Measurements from ENCODE around the gene KCNH6.

KCNH6 gene

DNA sequence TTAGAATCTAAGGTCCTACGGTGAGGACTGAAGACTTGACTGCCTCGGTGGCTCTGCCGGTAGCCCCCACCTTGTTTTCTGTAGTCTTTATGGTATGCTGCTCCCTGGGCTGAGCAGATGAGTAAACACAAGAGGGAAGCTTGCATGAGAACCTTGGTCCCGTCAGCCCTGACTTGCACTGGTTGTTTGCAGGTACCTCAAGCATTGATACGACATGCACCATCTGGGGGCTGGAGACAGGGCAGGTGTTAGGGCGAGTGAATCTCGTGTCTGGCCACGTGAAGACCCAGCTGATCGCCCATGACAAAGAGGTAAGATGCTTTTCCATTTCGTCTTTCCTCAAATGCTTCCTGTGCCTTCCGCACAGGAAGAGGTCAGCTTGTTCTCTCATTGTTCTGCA is 56.5 kb downstream of the KCNH6 start:
- Mint-ChIP-seq H3K27me3 (ENCODE audit: low read depth, poor library complexity) (no peaks in the 10 kb centered on the region), H3K4me3 (no peak overlapping the region), H3K4me1 (peaks cover 9% of the 10 kb centered on the region), H3K36me3 (ENCODE audit: low read depth) (peaks cover 44% of the 10 kb centered on the region), H3K27ac (no peak overlapping the region), H3K9me3 (no peaks in the 10 kb centered on the region)
- DNase-seq: no peak
- TF ChIP-seq, protein P1, sequence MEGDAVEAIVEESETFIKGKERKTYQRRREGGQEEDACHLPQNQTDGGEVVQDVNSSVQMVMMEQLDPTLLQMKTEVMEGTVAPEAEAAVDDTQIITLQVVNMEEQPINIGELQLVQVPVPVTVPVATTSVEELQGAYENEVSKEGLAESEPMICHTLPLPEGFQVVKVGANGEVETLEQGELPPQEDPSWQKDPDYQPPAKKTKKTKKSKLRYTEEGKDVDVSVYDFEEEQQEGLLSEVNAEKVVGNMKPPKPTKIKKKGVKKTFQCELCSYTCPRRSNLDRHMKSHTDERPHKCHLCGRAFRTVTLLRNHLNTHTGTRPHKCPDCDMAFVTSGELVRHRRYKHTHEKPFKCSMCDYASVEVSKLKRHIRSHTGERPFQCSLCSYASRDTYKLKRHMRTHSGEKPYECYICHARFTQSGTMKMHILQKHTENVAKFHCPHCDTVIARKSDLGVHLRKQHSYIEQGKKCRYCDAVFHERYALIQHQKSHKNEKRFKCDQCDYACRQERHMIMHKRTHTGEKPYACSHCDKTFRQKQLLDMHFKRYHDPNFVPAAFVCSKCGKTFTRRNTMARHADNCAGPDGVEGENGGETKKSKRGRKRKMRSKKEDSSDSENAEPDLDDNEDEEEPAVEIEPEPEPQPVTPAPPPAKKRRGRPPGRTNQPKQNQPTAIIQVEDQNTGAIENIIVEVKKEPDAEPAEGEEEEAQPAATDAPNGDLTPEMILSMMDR (IDR thresholded peaks at IDR 0.05): no peak

DNA sequence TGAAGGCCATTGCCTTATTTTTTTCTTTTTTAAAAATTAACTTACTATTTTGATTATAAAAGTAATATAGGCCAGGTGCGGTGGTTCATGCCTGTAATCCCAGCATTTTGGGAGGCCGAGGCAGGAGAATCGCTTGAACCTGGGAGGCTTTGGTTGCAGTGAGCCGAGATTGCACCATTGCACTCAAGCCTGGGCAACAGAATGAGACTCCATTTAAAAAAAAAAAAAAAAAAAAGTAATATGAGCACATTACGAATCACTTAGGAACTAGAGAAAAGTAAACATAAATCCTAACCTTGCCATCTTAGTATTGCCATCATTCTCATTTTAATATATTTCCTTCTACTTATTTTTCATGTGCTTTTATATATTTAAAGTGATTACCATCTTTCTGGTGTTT is 64.6 kb downstream of the KCNH6 start:
- peaks cover 70% of the 10 kb centered on the region for H3K36me3 Mint-ChIP-seq (ENCODE audit: low read depth)
- TF ChIP-seq, protein P1 (IDR thresholded peaks at IDR 0.05): no peak
- no peaks in the 10 kb centered on the region for H3K27me3 Mint-ChIP-seq (ENCODE audit: low read depth, poor library complexity)
- H3K4me3 Mint-ChIP-seq: no peak overlapping the region
- peaks cover 5% of the 10 kb centered on the region for H3K4me1 Mint-ChIP-seq
- H3K27ac Mint-ChIP-seq: no peak overlapping the region
- no peak for DNase-seq
- no peaks in the 10 kb centered on the region for H3K9me3 Mint-ChIP-seq

DNA sequence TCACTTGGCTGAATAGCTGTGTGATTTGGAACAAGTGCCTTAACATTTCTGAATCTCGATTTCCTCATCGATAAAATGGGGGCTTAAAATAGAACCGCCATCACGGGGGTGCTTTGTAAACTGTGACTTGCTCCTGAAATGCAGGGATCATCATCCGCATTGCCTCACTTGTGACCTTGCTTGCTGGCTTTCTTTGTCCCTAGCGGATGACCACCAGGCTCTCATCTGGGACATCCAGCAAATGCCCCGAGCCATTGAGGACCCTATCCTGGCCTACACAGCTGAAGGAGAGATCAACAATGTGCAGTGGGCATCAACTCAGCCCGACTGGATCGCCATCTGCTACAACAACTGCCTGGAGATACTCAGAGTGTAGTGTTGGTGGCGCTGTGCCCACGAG is 65.6 kb downstream of the KCNH6 start:
- no peak overlapping the region for H3K4me3 Mint-ChIP-seq
- TF ChIP-seq, protein P1 (IDR thresholded peaks at IDR 0.05): no peak
- no peak for DNase-seq
- peaks cover 60% of the 10 kb centered on the region for H3K36me3 Mint-ChIP-seq (ENCODE audit: low read depth)
- no peak overlapping the region for H3K27ac Mint-ChIP-seq
- no peaks in the 10 kb centered on the region for H3K4me1 Mint-ChIP-seq
- H3K9me3 Mint-ChIP-seq: no peaks in the 10 kb centered on the region
- no peaks in the 10 kb centered on the region for H3K27me3 Mint-ChIP-seq (ENCODE audit: low read depth, poor library complexity)

DNA sequence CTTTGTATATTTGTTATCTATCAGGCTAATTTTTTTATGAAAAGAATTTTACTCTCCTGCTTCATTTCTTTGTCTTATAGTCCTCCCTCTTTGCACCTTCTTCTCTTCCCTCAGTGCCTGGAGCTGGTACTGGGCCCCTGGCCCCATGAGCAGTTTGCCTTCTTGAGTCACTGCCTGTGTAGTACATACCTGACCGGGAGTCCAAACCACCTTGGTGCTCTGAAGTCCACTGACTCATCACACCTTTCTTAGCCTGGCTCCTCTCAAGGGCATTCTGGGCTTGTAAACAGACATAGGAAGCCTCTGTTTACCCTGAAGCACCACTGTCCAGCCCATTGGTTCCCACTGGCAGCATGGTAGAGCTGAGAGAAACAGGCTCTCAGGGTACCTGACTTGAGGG is 66.5 kb downstream of the KCNH6 start:
- no peaks in the 10 kb centered on the region for H3K4me1 Mint-ChIP-seq
- H3K27me3 Mint-ChIP-seq (ENCODE audit: low read depth, poor library complexity): no peaks in the 10 kb centered on the region
- no peak for DNase-seq
- H3K4me3 Mint-ChIP-seq: no peak overlapping the region
- no peaks in the 10 kb centered on the region for H3K9me3 Mint-ChIP-seq
- TF ChIP-seq, protein P1 (IDR thresholded peaks at IDR 0.05): no peak
- H3K27ac Mint-ChIP-seq: no peak overlapping the region
- H3K36me3 Mint-ChIP-seq (ENCODE audit: low read depth): peaks cover 57% of the 10 kb centered on the region

DNA sequence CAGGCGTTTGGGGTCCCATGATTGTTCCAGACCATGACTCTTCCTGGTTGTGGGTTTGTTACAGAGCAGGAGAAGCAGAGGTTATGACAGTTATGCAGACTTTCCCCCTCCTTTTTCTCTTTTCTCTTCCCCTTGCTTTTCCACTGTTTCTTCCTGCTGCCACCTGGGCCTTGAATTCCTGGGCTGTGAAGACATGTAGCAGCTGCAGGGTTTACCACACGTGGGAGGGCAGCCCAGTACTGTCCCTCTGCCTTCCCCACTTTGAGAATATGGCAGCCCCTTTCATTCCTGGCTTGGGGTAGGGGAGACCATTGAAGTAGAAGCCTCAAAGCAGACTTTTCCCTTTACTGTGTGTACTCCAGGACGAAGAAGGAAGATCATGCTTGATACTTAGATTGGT is 69.6 kb downstream of the KCNH6 start:
- no peak for DNase-seq
- H3K4me3 Mint-ChIP-seq: no peak overlapping the region
- H3K36me3 Mint-ChIP-seq (ENCODE audit: low read depth): peaks cover 38% of the 10 kb centered on the region
- no peaks in the 10 kb centered on the region for H3K27me3 Mint-ChIP-seq (ENCODE audit: low read depth, poor library complexity)
- TF ChIP-seq, protein P1 (IDR thresholded peaks at IDR 0.05): no peak
- H3K4me1 Mint-ChIP-seq: no peaks in the 10 kb centered on the region
- no peaks in the 10 kb centered on the region for H3K9me3 Mint-ChIP-seq
- H3K27ac Mint-ChIP-seq: peak overlapping the region; percentile 14

DNA sequence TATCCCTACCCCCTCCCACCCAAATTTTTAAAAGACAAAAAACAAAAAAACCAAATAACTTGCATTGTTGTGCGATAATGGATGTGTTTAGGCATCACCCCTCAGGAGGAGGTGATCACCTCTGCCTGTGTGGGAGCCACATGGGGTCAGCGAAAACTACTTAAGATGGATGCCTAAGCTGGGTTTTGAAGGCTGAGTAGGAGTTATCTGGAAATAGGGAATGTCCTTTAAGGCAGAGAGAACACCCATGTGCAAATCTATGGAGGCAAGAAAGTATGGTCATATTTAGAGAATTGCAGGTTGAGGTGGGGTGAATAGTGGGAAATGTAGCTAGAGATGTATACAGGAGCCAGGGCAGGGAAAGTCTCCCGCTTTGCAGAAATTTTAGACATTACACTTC is 72.0 kb downstream of the KCNH6 start:
- no peak for DNase-seq
- Mint-ChIP-seq H3K27me3 (ENCODE audit: low read depth, poor library complexity) (no peaks in the 10 kb centered on the region), H3K27ac (no peak overlapping the region), H3K4me1 (peaks cover 2% of the 10 kb centered on the region), H3K36me3 (ENCODE audit: low read depth) (peaks cover 17% of the 10 kb centered on the region), H3K4me3 (no peak overlapping the region), H3K9me3 (no peaks in the 10 kb centered on the region)
- TF ChIP-seq, protein P1 (IDR thresholded peaks at IDR 0.05): no peak

Data from nephron progenitor cell (in vitro differentiated cells).